K562 (cell line): ENCODE measurements around the gene CHRNB4.

Source experiments
- BRCA1 ChIP-seq, 2 experiments: fragments of 450-650 bp in 1 of 2; sonication (generic) in 1 of 2; formaldehyde crosslinking in 1 of 2; IDR thresholded peaks; 2 replicates each; pipeline versions ENCODE4 v1.5.0 to v1.6.1; 2017 to 2020; ENCODE audit warnings: mild to moderate bottlenecking in 1 of 2, missing genetic modification reagents in 1 of 2
- FOXM1 ChIP-seq, 2 experiments: fragments of 450-650 bp in 1 of 2; sonication (generic) in 1 of 2; formaldehyde crosslinking in 1 of 2; IDR thresholded peaks; 2 replicates each; pipeline versions ENCODE4 v1.6.1 to v1.9.0; 2017 to 2022; ENCODE audit warnings: low read depth in 2 of 2, mild to moderate bottlenecking in 2 of 2, missing genetic modification reagents in 1 of 2, moderate library complexity in 1 of 2
- RNF2 ChIP-seq: sonication (generic); IDR thresholded peaks from 2 replicates; pipeline ENCODE4 v1.6.1; 2016
- SMAD4 ChIP-seq: fragments of 250-450 bp; sonication (Bioruptor Pico); conservative IDR thresholded peaks from 2 replicates; pipeline ENCODE4 v1.8.0; 2021; ENCODE audit warnings: inconsistent platforms, mild to moderate bottlenecking, moderate library complexity
- TCF7L2 ChIP-seq: fragments of 150-350 bp; IDR thresholded peaks from 2 replicates; pipeline ENCODE4 v1.6.1; 2016; ENCODE audit warnings: low read depth, mild to moderate bottlenecking, low read length, moderate library complexity

DNA sequence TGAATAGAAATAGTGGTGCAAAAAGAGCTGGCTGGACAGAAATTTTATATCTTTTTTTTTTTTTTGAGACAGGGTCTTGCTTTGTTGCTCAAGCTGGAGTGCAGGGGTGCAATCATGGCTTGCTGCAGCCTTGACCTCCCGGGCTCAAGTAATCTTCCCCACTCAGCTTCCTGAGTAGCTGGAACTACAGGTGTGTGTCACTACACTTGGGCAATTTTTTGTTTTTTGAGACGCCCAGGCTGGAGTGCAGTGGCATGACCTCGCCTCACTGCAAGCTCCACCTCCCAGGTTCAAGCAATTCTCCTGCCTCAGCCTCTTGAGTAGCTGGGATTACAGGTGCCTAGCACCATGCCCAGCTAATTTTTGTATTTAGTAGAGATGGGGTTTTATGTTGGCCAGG is 42.7 kb downstream of the CHRNB4 start:
- no peak for TF ChIP-seq RNF2
- no peak for TF ChIP-seq FOXM1 (IDR thresholded peaks at IDR 0.05; ENCODE audit: low read depth)
- TF ChIP-seq FOXM1 (CRISPR knock-in tag; IDR thresholded peaks at IDR 0.05; ENCODE audit: low read depth), result no peak
- no peak for TF ChIP-seq BRCA1 (IDR thresholded peaks at IDR 0.05)
- TF ChIP-seq BRCA1 (CRISPR knock-in tag; IDR thresholded peaks at IDR 0.05), result no peak
- TF ChIP-seq SMAD4 (CRISPR knock-in tag), result no peak
- TF ChIP-seq TCF7L2, result no peak
